Right lobe of liver (tissue), 6 donors: ENCODE data around the gene HS1BP3. TPM values are rescaled to one million over a fixed set of nuclear protein-coding genes. Genes with fewer than 3 reads are reported as not detected.
A peak's percentile ranks its signal among the peaks of the same experiment; 100 is the strongest.

Experiments
- ATAC-seq, 4 donors: fragments of 200-7000 bp; cut with Tn5 transposase; one replicate each; pipeline ENCODE4 v1.9.1; 2020; ENCODE audit warnings: mild to moderate bottlenecking in 4 of 4, moderate library complexity in 4 of 4
- DNase-seq, 3 donors: peaks; one replicate each; pipeline ENCODE4 v3.0.0-alpha.2; 2020
- H3K27ac ChIP-seq, 3 donors: fragments of 200-600 bp; one replicate each; pipeline ENCODE4 v1.8.0; 2022
- H3K27me3 ChIP-seq, 2 donors: fragments of 200-600 bp; one replicate each; pipeline ENCODE4 v1.8.0; 2022
- H3K36me3 ChIP-seq, 4 donors: fragments of 200-600 bp; sonication (generic) in 1 of 4; one replicate each; pipeline versions ENCODE4 v1.5.1 to v1.8.0; 2017 to 2022; ENCODE audit warnings: control low read depth in 1 of 4
- H3K4me1 ChIP-seq, 4 donors: fragments of 200-600 bp; sonication (generic) in 1 of 4; one replicate each; pipeline versions ENCODE4 v1.5.1 to v1.8.0; 2017 to 2022; ENCODE audit warnings: control low read depth in 1 of 4
- H3K4me3 ChIP-seq, 3 donors: fragments of 200-600 bp; one replicate each; pipeline ENCODE4 v1.8.0; 2022
- H3K9me3 ChIP-seq, 4 donors: fragments of 200-600 bp; sonication (generic) in 1 of 4; one replicate each; pipeline versions ENCODE4 v1.5.1 to v1.8.0; 2017 to 2022; ENCODE audit warnings: control low read depth in 1 of 4
- CTCF ChIP-seq, 4 donors: fragments of 200-600 bp in 3 of 4; fragments of 450-650 bp in 1 of 4; IDR thresholded peaks; one replicate each; pipeline versions ENCODE4 v1.5.1 to v1.8.0; 2016 to 2022; ENCODE audit warnings: antibody characterized with exemption in 4 of 4, mild to moderate bottlenecking in 2 of 4
- POLR2A ChIP-seq: fragments of 450-650 bp; IDR thresholded peaks from one replicate; pipeline ENCODE4 v1.6.1; 2017; ENCODE audit warnings: antibody characterized with exemption, mild to moderate bottlenecking
- WGBS: methylation state at CpG from one replicate; pipeline ENCODE4 v1.1.6; 2018; ENCODE audit warnings: low coverage, low lambda C conversion rate; ENCODE audit not compliant: insufficient coverage; ENCODE audit errors: missing lambda C conversion rate; 5-methylcytosine and 5-hydroxymethylcytosine counted together
- intact Hi-C, 2 donors: fragments of 100-400 bp; cut with DNase I; formaldehyde crosslinking; loops; one replicate each; pipeline versions ENCODE4 v1.11.2 to v1.14.1; 2022
- total RNA-seq, 6 experiments: library from RNA; depleted of rRNA in 2 of 6; stranded (reverse); fragments of >200 nt in 2 of 6; fragmentation: NEBNext Ultra II Directional in 3 of 6; extraction: Animal tissue kit (Norgen Biotek cat#: 25700) in 3 of 6; gene quantifications; one replicate each; pipeline versions ENCODE4 v1.1.0 to v1.2.4, GENCODE V29; 2016 to 2023
- donor health status: DM: no; HTN: yes; CAD: no.
- donor health status: DM: no; HTN: no; CAD: no.
- donor health status: DM: no; HTN: no; CAD: no.
- donor health status: DM: no; HTN: yes; CAD: no.
- donor health status: DM: no; HTN: yes; CAD: no.

HS1BP3 gene
- total RNA-seq, 6 experiments from 2014 or later = 17.5 to 34.7 (median 20.2) TPM

GRCh38 chr2:20569464-20570223 lies 81.3 kb downstream of the HS1BP3 start:
- DNase-seq = no peak
- no peak for TF ChIP-seq POLR2A
- TF ChIP-seq CTCF (IDR thresholded peaks at IDR 0.05) = no peak
- Histone ChIP-seq H3K27ac (peak overlapping the region; percentile 46 to 72 (median 68)), H3K4me3 (no peak overlapping the region), H3K4me1 (peaks cover 0 to 41% (median 15%) of the 10 kb centered on the region in 4 donors), H3K27me3 (no peaks in the 10 kb centered on the region), H3K9me3 (no peaks in the 10 kb centered on the region), H3K36me3 (no peaks in the 10 kb centered on the region)
- WGBS = 41% methylated on average over 7 of the region's 7 CpGs
- peak; percentile 26 to 69 (median 36) for ATAC-seq
- intact Hi-C loops = no loop called here

- no peak overlapping the region for H3K4me3 ChIP-seq
- H3K36me3 ChIP-seq = no peaks in the 10 kb centered on the region
- no peak for TF ChIP-seq POLR2A
- no peak for TF ChIP-seq CTCF (IDR thresholded peaks at IDR 0.05)
- WGBS = 58% methylated on average over 8 of the region's 13 CpGs
- DNase-seq (no peak), ATAC-seq (peak; percentile 21 to 50 (median 46))
- intact Hi-C loops = no loop called here
- peak overlapping the region; percentile 46 to 72 (median 68) for H3K27ac ChIP-seq
- H3K9me3 ChIP-seq = no peaks in the 10 kb centered on the region
- H3K4me1 ChIP-seq = peaks cover 0 to 41% (median 15%) of the 10 kb centered on the region in 4 donors
- no peaks in the 10 kb centered on the region for H3K27me3 ChIP-seq
Observed at GRCh38 chr2:20568501-20569463, 82.1 kb downstream of the HS1BP3 start.

- Histone ChIP-seq H3K27ac (peak overlapping the region in 1 of 3 donors; percentile 46), H3K27me3 (no peaks in the 10 kb centered on the region), H3K9me3 (no peaks in the 10 kb centered on the region), H3K36me3 (no peaks in the 10 kb centered on the region), H3K4me3 (no peak overlapping the region), H3K4me1 (peaks cover 0 to 41% (median 15%) of the 10 kb centered on the region in 4 donors)
- DNase-seq (no peak), ATAC-seq (no peak)
- intact Hi-C loops = no loop called here
- TF ChIP-seq POLR2A = no peak
- TF ChIP-seq CTCF (IDR thresholded peaks at IDR 0.05) = no peak
- no CpG with 5 or more reads among the region's 2 CpGs for WGBS
Observed at GRCh38 chr2:20567926-20568179, 83.0 kb downstream of the HS1BP3 start.

Other genes with a start within 250 kb of the HS1BP3 start
- 100 to 1,000 TPM; 185 to 656 (median 388) TPM for gene RHOB, start 204.0 kb downstream of the HS1BP3 start, total RNA-seq
- 1 to 10 TPM in 5 of 6 experiments, under 1 TPM in 1; 0.95 to 5.0 (median 2.9) TPM for gene GDF7, start 16.0 kb upstream of the HS1BP3 start, total RNA-seq
- gene LDAH, start 172.0 kb upstream of the HS1BP3 start, total RNA-seq = 10 to 100 TPM in 5 of 6 experiments, 1 to 10 TPM in 1; 9.0 to 18.7 (median 14.1) TPM